Activated CD8-positive, alpha-beta memory T cell treated with anti-CD3 and anti-CD28 coated beads, Interleukin-2, amount 50 U/mL, for 1 hour (primary cell): ENCODE measurements around the gene SLC22A23.

ENCODE experiments used
- DNase-seq: peaks from one replicate; pipeline ENCODE4 v3.0.0-alpha.2; 2020; ENCODE audit errors: extremely low read depth

Gene SLC22A23

DNA sequence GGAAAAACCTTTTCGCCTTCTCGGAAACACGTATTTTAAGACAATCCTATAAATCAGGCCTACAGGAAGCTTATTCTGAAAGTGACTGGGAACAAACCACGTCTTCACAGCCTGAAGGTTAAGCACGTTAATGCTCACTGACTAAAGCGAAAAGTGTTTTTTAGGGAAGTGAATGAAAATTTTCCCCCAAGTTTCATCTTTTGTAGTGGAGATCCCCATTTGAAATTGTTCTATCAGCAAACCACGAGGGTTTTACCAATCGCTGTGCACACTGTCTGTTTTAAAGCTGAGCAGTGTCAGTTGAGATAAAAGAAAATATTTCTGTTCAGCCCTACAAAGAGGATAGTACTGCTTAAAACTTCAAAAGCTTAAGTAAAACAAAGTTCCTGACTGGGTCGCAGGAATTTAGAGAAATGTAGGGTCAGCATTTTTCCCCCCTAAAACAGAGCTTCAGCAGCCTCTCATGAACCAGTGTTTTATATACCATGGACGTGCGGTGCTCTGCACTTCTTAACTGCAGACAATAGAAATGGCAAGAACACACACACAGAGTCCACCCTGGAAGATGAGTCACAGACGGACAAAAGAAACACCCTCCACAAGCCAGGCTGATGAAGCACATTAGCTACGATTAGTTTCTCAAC is 34.9 kb downstream of the SLC22A23 start:
- no peak for DNase-seq

DNA sequence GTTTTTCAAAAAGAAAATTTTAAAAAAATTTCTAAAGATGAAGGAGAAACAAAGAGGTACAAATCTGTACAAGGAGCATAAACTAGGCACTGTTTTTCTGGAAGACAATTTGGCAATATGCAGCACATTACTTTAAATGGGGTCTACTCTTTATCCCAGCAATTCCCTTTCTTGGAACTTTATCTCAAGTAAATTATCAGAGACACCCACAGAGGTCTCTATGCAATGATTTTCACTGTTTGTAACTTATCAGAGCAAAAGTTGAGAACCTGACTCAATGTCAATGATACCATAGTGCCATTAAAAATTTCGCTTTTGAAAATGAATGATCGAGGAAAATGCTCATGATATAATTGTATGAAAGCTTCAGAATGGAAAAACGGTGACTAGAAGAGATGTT is 35.7 kb downstream of the SLC22A23 start:
- DNase-seq: no peak

DNA sequence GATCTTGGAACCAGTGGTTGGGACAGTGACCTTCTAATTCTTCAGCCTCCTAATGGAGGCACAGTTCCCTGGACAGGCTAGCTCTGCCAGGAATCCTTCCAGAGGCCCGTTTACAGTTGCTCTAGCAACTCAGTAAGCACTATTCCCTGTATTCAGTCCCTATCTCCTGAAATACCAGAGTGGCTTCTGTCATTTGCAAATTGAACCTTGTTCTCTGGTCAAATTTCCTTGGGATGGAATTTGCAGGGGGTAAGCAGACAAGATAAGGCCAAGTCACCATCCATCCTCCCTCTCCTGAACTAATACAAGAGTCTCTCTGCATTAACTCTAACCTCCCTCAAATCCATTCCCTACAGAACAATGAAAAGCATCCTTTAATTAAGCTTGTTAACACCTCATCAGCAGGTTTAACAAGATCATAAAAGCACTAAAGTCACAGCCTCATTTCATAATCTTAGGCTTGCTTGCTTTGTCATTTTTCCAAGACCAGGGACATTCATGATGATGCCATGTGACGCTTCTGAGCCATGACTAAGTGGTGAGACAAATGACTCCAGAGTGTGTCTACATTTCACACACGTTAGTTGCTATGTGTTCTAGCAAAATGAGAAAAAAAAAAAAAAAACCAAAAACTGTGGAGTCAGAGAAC is 37.1 kb downstream of the SLC22A23 start:
- no peak for DNase-seq

DNA sequence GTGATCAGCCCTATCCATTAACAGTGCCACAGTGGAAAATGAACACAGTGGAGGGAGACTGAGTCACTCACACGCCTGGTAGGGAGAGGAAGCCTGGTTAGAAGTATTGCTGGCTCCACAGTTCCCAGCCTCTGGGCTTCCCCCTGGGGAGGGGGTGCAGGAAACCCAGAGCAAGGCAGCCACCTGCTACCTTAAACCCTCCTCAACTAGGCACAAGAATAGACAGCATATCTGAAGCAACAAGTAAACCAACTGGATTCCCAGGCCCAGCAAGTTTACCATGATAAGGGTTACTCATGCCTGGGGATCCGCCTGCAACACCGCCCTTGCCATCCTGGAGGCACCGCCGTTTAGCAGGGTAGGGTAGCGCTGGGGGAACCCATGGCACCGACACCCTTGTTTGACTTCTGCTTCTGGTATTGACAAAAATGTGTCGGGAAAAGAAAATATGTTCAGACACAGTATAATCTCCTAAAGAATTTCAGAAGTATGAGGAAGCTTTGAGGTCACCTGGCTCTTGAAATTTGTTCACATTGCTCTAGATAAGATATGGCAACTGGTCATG is 38.3 kb downstream of the SLC22A23 start:
- no peak for DNase-seq

DNA sequence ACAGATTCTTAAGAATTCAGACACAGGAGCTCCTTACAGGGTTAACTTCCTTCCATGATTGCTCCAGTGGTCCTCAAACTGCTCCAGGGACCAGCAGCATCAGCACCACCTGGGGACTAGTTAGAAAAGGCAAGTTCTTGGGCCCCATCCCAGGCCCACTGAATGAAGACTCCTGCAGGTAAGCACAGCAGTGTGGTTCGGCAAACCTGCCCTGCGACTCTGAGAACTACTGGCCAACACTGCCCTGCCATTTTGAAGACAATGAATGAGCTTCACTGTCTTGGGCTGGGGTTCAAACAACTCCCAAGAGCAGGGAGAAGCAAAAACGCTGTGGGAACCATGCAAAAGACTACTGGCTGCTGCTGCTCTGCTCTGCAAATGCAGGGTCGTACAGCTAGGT is 39.4 kb downstream of the SLC22A23 start:
- DNase-seq: no peak

DNA sequence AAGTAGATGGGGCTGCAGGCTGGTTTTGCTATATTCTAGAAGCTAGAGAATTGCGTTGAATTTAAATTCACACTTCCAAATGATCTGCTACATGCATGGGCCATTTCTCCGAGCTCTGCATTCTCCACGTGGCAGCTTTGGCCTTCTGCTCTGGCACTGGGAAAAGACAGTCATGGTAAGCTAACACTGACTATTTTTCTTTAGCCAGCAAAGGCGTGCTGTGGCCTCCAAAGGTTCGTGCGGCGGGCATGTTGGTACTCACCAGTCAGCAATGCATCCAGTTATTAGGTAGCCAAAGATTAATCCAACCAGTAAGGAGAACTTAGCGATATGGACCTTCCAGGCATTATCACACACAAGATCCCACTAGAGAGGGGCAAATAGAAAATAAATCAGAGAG is 41.4 kb downstream of the SLC22A23 start:
- DNase-seq: no peak

DNA sequence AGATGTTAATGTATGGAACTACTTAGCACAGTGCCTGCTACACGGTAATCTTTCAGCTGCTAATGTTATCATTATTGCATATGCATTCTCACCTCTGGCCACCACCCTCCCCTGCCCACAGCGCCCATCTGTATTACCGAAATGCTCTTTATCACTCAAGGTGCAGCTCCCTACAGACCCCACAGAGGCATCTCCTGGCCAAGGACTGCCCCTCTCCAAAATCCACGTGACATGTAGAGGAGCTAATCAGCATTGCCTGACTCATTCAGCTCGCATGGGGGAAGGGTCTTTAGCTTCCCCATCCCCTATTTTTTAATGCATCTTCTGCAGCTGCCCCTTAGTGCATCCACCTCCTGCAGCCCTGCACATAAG is 41.8 kb downstream of the SLC22A23 start:
- DNase-seq: no peak

DNA sequence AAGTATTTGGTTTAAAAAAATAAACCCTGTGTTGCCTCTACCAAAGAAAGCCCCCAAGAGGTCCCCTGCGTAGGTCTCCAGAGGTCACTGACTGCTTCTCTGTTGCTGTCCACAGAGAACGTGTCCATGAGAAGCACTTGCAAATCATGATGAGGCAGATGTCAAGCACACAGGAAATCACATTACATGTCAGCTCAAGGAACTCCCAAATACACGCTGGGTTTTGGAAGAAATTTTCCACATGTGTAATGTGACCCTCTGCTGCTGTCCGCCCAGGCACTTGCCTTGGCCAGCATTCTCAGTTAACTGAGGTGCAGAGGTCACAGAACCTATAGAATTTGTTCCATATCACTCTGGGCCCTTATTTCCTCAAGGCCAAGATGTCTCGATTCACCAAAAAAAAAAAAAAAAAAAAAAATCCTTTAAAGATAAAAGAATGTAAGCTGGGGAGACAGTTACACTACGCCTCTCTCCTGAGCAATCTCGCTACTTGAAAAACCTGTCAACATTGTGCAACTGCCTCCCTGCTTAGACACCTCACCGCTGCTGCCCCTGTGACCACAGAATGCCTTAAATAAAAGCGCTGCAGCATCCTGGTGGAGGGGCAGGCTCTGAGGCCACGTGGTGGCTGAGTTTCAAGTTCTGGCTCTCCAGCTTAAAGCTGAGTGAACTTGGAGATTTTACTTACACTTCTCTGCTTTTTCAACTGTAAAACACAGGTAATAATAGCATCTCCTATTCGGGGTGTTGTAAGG is 42.3 kb downstream of the SLC22A23 start:
- no peak for DNase-seq

DNA sequence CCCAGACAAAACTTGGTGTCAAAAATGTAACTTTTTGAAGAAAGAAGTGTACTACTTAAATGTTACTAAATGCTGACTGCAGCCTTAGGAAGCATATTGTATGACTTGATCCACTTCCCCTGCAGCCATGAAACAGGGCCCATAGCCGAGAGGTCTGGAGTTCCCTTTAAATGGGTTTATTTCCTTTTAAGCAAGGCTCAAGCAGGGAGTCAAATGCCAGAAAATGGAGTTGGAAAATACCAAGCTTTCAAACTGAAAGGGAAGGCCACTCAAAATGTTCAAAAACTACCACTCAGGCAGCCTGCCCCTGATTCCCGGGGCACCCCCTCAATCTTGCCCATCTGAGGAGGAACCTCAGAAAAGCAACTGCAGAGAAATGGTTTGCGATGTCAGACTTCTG is 43.3 kb downstream of the SLC22A23 start:
- no peak for DNase-seq

DNA sequence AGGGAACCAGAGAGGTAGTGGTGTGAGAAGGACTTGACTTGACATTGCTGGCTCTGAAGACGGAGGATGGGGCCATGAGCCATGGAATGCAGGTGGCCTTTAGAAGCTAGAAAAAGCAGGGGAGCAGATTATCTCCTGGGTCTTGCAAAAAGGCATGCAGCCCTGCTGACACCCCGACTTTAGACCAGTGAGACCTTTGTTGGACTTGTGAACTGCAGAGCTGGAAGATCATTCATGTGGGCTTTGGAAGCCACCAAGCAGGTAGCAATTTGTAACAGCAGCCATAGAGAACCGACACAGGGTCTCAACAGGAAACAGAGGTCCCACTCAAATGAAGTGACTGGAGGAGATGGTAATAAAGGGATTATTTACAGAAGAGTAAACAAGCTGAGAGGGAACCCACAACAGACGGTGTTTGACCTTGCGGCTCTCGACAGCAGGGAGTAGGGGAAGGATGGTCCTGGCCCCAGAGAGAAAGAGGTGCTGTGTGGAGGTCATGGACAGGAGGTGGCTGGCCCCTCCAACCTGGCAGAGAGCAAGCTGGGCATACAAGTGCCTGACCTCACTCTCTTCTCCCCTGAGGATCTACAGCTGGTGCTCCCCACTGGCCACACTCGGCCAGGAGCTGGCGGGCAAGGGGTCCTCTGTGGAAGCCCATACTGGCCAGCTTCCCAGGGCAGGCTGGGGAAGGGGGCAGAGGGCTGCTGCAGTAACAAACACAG is 43.9 kb downstream of the SLC22A23 start:
- no peak for DNase-seq

DNA sequence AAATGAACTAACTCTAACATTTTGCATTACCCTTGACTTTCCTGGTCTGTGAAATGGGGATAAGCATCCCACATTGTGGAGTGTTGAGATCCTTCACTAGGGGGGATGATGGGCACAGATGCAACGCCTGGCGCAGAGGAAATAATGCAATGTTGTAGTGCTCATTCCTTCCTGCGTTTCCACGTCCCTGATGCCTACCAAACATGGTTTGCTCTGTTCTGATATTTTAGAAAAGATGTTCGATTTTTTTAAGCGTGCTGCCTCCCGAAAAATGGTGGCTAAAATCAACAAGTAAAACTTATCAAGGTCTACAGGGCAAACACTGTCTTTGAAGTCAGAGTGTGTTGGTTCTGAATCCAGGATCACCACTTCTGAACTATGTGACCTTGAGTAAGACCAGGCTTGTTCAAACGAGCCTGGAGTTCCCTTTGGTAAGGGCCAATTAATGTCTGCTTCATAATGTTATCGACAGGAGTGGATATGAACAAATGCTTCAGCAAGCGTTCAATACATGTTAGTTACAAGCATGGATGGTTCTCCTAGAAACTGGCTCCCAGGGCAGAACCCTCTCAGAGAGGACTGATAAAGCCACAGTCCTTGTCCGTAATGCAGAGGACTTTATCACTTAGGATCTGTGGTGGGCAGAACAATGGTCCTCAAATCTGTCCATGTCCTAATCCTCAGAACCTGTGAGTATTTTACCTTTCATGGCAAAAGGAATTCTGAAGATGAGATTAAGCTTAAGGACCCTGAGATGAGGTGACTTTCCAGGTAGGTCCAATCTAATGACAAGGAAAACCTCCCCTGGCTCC is 44.7 kb downstream of the SLC22A23 start:
- no peak for DNase-seq

DNA sequence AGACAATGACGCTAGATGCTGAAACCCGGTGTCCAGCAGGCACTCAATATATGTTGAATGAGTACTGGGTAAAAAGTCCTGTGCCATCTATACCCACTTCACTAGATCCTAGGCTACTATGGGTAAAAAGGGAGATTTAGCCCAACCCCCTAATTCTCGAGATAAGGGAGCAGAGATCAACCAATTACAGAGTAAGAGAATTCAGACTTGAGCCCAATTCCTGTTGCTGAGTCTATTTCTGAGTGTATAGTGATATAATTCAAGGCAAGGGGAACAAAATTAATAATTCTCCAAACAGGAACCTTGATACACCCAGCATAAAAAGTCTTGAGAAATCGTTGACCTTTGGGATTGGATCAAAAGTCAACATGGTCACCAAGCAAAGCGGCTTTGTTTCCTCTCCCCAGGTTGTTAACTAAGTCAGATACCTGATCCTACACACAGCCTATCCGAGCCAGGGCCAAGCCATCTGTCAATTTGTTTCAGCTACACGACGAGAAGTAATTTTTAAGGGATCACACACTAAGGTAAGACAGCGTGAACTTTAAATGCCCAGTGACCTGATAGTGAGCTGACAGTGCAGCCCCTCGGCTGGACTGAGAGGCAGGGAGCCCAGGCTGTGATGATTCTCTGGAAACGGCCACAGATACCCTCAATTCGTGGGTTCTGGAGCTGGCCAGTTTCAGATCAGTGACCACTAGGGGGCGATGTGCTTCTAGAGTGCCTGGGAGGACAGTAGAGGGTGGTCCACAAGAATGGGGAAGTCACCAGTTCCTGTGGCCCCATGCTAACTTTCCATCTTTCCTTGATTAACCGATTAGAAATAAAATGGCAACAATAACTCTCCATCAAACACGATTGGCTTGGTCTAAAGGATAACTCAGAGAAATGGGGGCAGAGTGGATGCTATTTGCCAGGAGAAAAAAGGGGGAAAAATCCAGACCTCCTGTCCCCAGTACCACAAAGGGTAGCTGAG is 46.2 kb downstream of the SLC22A23 start:
- DNase-seq: peak; percentile 30

DNA sequence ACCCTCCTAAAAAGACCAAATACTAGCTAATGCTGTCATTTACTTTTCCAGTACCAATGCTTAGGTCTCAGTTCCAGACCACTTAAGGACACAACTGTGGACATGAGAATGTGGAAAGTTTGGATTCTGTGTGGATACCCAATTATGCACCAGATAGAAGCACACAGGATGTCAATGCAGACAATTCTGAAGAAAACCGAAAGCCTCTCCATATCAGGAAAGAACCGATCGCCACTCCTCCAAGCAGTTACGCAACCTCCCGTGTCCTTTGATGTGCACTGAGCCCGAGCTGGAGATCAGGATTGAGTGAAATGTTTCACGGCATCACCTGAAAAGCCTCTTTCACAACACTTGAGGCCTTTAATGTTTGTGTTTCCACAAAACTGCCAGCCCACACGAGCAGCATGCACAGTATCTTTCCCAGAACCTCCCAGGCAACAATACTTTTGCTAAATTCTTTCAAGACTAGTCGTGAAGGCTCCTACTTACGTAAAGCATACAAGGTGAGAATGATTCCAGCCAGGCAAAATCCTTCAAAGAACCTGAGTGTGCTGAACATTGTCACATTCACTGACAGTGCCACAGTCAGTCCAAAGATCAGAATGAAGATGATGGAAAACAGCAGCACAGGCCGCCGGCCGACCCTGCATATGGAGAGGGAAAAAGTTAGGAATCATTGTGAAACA is 47.0 kb downstream of the SLC22A23 start:
- DNase-seq: no peak

DNA sequence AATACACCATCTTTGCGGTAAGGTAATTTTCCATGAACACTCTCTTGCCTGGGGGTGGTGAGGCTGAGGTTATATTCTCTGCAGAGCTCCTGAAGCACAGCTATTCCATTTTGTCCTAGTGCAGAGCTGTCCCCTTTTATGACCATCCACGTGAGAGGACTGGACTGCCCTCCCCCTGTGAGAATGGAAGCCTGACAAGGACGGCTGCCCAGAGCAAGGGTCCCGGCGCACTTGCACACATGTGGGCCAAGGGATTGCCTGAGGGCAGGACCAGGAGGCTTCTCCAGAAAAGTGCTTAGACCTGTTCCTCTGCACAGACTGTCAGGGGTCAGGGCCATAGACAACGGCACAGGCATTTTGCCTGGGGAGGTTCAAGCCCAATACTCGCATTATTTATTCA is 48.2 kb downstream of the SLC22A23 start:
- DNase-seq: no peak

DNA sequence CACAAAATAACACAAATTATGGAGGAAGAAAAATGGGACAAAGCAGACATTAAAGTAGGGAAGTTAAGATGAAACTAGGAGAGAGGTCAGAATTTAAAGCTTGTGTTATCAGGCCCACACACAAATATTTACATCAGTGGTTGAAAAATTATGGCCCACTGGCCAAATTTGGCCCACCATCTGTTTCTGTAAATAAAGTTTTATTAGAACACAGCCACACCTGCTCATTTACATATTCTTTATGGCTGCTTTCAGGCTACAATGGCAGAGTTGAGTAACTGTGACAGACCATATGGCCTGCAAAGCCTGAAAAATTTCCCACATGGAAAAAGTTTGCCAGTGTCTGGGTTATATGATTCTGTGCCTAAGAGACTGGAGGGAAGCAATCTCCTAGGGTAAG is 49.0 kb downstream of the SLC22A23 start:
- DNase-seq: no peak

DNA sequence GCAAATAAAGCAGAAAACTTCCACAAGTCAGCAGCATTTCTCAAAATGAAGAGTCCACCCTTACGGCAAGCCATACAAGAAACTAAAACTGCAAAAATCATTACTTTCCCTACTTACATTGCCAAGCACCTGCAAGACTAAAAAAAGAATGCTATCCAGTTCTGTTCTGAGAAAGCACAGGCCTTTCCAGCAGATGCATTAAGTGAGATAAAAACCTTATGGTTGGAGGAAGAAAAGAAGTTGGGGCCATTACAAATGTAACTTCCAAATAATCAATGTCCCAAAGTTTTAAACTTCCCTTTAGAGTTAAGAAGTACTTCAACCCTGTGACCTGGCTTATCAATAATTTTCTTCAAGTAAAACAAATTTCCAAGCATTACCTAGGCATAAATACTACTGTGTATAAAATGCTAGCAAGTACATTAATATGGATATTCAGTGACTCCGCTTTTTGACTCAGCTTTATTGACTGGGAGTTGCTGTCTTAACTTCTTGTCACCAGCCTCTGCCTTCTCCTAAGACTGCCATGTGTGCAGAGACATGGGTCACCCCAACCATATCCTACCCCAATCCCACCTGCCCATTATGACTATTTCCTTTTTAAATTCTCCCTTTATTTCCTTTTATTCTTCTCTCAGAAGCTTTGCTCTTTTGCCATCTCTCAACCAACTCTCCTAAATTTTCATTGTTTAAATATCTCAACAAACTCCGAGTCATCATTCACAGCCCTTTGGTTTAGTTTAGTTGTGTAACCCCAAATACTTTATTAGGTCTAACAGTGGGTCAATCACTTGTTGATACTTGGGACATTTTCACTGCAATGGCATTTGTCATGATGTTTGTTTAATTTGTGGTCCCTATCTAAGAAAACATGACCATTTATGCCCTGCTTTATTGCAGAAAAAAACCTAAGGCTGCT is 49.7 kb downstream of the SLC22A23 start:
- DNase-seq: no peak

DNA sequence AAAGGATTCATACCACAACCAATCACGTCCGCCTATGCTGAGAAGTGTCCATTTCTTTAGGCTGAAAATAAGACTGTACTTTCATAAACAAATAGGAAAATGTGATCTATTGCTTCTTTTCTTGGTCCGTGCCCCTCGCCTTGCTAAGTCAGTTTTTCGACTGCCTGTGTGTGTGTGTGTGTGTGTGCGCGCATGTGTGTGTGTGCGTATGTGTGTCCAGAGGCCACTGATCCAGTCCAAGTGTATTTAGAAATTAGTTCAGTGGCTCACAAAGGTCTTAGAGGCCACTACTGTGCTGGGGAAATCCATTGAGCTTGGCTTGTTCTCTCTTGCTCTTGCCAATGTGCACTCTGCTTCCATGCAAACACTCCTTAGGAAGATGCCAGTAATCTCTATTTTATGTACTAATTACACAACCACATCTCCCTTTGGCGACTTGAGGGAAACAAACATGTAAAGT is 50.5 kb downstream of the SLC22A23 start:
- DNase-seq: no peak

DNA sequence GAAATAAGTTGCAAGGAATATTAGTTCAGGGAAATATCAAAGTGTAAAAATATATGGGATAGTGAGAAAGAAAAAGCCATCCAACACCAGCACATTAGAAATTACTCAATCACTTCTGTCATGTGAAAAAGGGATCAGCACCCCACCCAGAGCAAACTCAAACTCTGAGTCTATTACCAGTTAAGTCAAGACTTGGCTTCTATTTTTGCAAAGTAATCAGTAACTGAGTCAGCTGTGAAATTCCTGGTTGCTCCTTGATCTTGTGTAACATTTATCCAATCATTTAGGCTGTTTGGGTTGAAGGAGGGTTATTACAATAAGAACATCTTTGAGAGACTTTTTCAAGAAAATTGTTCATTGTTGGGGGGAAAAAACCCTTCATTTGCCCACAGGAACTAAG is 51.2 kb downstream of the SLC22A23 start:
- DNase-seq: no peak

DNA sequence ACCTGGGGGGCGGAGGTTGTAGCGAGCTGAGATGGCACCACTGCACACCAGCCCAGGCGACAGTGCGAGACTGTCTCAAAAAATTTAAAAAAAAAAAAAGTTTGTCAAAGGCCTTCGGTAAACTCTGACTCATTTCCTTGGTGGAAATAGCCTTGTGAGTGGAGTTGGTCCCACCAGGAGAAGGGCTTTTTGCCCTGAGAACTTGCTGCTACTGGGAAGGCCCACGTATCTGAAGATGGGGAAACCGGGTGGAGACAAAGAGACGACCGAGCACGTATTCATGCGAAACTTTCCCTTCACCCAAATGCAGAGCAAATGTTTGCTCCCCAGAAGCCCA is 51.7 kb downstream of the SLC22A23 start:
- DNase-seq: no peak
